Gastrocnemius medialis (tissue), 4 donors: ENCODE data around the gene BHLHA15.

Source experiments
- CTCF ChIP-seq, 5 experiments: fragments of 450-650 bp in 3 of 5; fragments of 200-600 bp in 2 of 5; sonication (generic) in 2 of 5; IDR thresholded peaks in 4 of 5; conservative IDR thresholded peaks in 1 of 5; 1 replicate in 4 of 5; 2 replicates in 1 of 5; pipeline ENCODE4 v1.5.1; 2016 to 2019; ENCODE audit warnings: antibody characterized with exemption in 5 of 5, mild to moderate bottlenecking in 3 of 5, moderate library complexity in 3 of 5
- POLR2A ChIP-seq, 2 donors: fragments of 450-650 bp; IDR thresholded peaks; one replicate each; pipeline ENCODE4 v1.6.1; 2017; ENCODE audit warnings: antibody characterized with exemption in 2 of 2, mild to moderate bottlenecking in 2 of 2, moderate library complexity in 2 of 2

- TF ChIP-seq CTCF (IDR thresholded peaks at IDR 0.05 in 4 of 5, conservative IDR thresholded peaks at IDR 0.05 in 1 of 5) (no peak), POLR2A (IDR thresholded peaks at IDR 0.05) (no peak)
Observed at GRCh38 chr7:98211676-98212531, 665 bp downstream of the BHLHA15 start.
